Neuronal stem cell (in vitro differentiated cells): ENCODE results near the gene CLTC.
"Not testable (repeated sequence)": the region's sequence is repeated elsewhere in the genome, so short reads cannot be mapped to it uniquely, and the experiment has no call there.

Source experiments
- DNase-seq: peaks from one replicate; pipeline ENCODE4 v3.0.0-alpha.2; 2013; ENCODE audit warnings: low spot score
- H2AFZ ChIP-seq: one replicate; pipeline ENCODE4 v1.6.1; 2013; ENCODE audit warnings: mild to moderate bottlenecking, low read length, inconsistent platforms
- H2AK5ac ChIP-seq: 2 replicates; pipeline ENCODE4 v1.6.1; 2013; ENCODE audit warnings: low read depth, mild to moderate bottlenecking, inconsistent platforms, low read length, moderate library complexity, mixed read lengths
- H2BK120ac ChIP-seq: 2 replicates; pipeline ENCODE4 v1.6.1; 2013; ENCODE audit warnings: low read depth, mild to moderate bottlenecking, inconsistent platforms, low read length, moderate library complexity, mixed read lengths
- H2BK12ac ChIP-seq: one replicate; pipeline ENCODE4 v1.6.1; 2013; ENCODE audit warnings: low read length, inconsistent platforms
- H2BK15ac ChIP-seq: 2 replicates; pipeline ENCODE4 v1.6.1; 2013; ENCODE audit warnings: mild to moderate bottlenecking, low read length, inconsistent platforms, mixed read lengths
- H2BK5ac ChIP-seq: one replicate; pipeline ENCODE4 v1.6.1; 2013; ENCODE audit warnings: inconsistent platforms, mild to moderate bottlenecking, low read length, moderate library complexity
- H3K14ac ChIP-seq: one replicate; pipeline ENCODE4 v1.6.1; 2013; ENCODE audit warnings: low read length, inconsistent platforms
- H3K18ac ChIP-seq: 2 replicates; pipeline ENCODE4 v1.6.1; 2013; ENCODE audit warnings: low read length, inconsistent platforms
- H3K23ac ChIP-seq: 2 replicates; pipeline ENCODE4 v1.6.1; 2013; ENCODE audit warnings: low read depth, mild to moderate bottlenecking, mixed read lengths, low read length, inconsistent platforms; ENCODE audit not compliant: poor library complexity
- H3K27ac ChIP-seq: replicated peaks from 3 replicates; pipeline ENCODE4 v1.5.1; 2013; ENCODE audit warnings: low read length, inconsistent platforms
- H3K27me3 ChIP-seq, 3 experiments: 2 replicates each; pipeline ENCODE4 v1.6.1; 2013; ENCODE audit warnings: low read length in 3 of 3, mild to moderate bottlenecking in 2 of 3, inconsistent platforms in 1 of 3, low read depth in 1 of 3, mixed read lengths in 1 of 3, moderate library complexity in 1 of 3; ENCODE audit not compliant: control insufficient read depth in 3 of 3, insufficient read depth in 3 of 3
- H3K36me3 ChIP-seq, 2 donors: replicated peaks in 1 of 2; 2 replicates each; pipeline ENCODE4 v1.6.1; 2013; ENCODE audit warnings: low read length in 2 of 2; ENCODE audit not compliant: control insufficient read depth in 2 of 2, insufficient read depth in 2 of 2
- H3K4ac ChIP-seq: 2 replicates; pipeline ENCODE4 v1.6.1; 2013; ENCODE audit warnings: inconsistent platforms, mild to moderate bottlenecking, low read length, moderate library complexity
- H3K4me1 ChIP-seq, 2 donors: 1 replicate in 1 of 2; 2 replicates in 1 of 2; pipeline ENCODE4 v1.6.1; 2013; ENCODE audit warnings: low read length in 2 of 2, low read depth in 1 of 2; ENCODE audit not compliant: control insufficient read depth in 2 of 2, insufficient read depth in 1 of 2
- H3K4me2 ChIP-seq: one replicate; pipeline ENCODE4 v1.6.1; 2013; ENCODE audit warnings: mild to moderate bottlenecking, low read length, inconsistent platforms; ENCODE audit not compliant: insufficient read depth, poor library complexity, severe bottlenecking
- H3K4me3 ChIP-seq, 2 donors: 2 replicates each; pipeline ENCODE4 v1.5.1; 2013; ENCODE audit warnings: low read length in 2 of 2, mild to moderate bottlenecking in 2 of 2, inconsistent platforms in 1 of 2, moderate library complexity in 1 of 2
- H3K79me1 ChIP-seq: one replicate; pipeline ENCODE4 v1.6.1; 2013; ENCODE audit warnings: low read depth, mild to moderate bottlenecking, inconsistent platforms, low read length, moderate library complexity
- H3K9ac ChIP-seq: one replicate; pipeline ENCODE4 v1.6.1; 2013; ENCODE audit warnings: mild to moderate bottlenecking, low read depth, low read length, inconsistent platforms; ENCODE audit not compliant: poor library complexity
- H3K9me3 ChIP-seq, 2 donors: replicated peaks in 1 of 2; 2 replicates each; pipeline versions ENCODE3 to v1.6.1; 2013; ENCODE audit warnings: low read length in 2 of 2, mild to moderate bottlenecking in 2 of 2, inconsistent platforms in 1 of 2, low read depth in 1 of 2, mixed read lengths in 1 of 2, moderate library complexity in 1 of 2; ENCODE audit not compliant: control insufficient read depth in 2 of 2, insufficient read depth in 1 of 2
- H4K8ac ChIP-seq: one replicate; pipeline ENCODE4 v1.6.1; 2013; ENCODE audit warnings: low read depth, mild to moderate bottlenecking, inconsistent platforms, low read length, moderate library complexity
- H4K91ac ChIP-seq: one replicate; pipeline ENCODE4 v1.6.1; 2013; ENCODE audit warnings: low read length, low read depth, mild to moderate bottlenecking, inconsistent platforms; ENCODE audit not compliant: poor library complexity
- WGBS, 2 donors: extraction: QIAGEN DNeasy Blood & Tissue Kit; methylation state at CpG; one replicate each; pipeline ENCODE4 v1.1.7; 2013; ENCODE audit warnings: missing lambda C conversion rate in 2 of 2, mixed read lengths in 1 of 2; ENCODE audit not compliant: insufficient read length in 2 of 2, insufficient replicate concordance in 1 of 2; ENCODE audit errors: extremely low coverage in 2 of 2; 5-methylcytosine and 5-hydroxymethylcytosine counted together

CLTC gene

DNA sequence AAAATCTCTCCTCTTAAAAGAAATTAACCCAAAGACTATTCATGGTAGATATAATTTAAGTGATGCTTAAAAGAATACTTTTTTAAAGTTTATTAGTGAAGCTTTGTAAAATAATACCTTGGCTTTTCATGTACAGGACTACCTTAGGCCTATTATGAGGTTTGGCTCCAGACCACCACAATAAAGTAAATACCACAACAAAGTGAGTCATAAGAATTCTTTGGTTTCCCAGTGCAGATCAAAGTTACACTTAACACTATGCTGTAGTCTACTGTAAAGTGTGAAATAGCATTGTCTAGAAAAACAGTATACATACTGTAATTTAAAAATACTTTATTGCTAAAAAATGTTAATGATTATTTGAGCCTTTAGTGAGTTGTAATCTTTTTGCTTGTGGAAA, 31.7 kb downstream of the CLTC start:
- H4K8ac ChIP-seq: no peak overlapping the region
- H3K36me3 ChIP-seq: peaks cover 17 to 97% of the 10 kb centered on the region in 2 donors
- H3K23ac ChIP-seq: no peak overlapping the region
- no peak overlapping the region for H3K27ac ChIP-seq
- H2BK15ac ChIP-seq: no peak overlapping the region
- no peaks in the 10 kb centered on the region for H3K4me1 ChIP-seq
- no peak overlapping the region for H2BK12ac ChIP-seq
- H4K91ac ChIP-seq: no peak overlapping the region
- H3K18ac ChIP-seq: no peak overlapping the region
- H2AK5ac ChIP-seq: no peak overlapping the region
- H3K14ac ChIP-seq: no peak overlapping the region
- H3K9me3 ChIP-seq: peaks cover 3 to 21% of the 10 kb centered on the region in 2 donors
- H3K4ac ChIP-seq: no peak overlapping the region
- H3K79me1 ChIP-seq: no peaks in the 10 kb centered on the region
- no peak overlapping the region for H3K4me2 ChIP-seq
- H2BK120ac ChIP-seq: no peak overlapping the region
- H2AFZ ChIP-seq: no peak overlapping the region
- no peak overlapping the region for H2BK5ac ChIP-seq
- no peak for DNase-seq
- no peak overlapping the region for H3K9ac ChIP-seq
- H3K4me3 ChIP-seq: no peak overlapping the region
- H3K27me3 ChIP-seq: no peaks in the 10 kb centered on the region

DNA sequence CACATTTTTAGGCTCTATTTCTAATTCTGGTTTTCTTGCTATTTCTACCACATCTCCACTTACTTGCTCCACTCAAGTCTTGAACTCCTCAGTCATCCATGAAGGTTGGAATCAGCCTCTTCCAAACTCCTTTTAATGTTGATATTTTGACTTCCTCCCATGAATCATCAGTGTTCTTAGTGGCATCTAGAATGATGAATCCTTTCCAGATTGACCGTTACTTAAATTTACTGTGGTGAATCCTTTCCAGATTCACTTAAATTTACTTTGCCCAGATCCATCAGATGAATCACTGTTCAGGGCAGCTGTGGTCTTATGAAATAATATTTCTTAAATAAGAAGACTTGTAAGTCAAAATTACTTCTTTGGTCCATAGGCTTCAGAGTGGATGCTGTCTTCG, 32.4 kb downstream of the CLTC start:
- WGBS, 2 donors: no CpG with 5 or more reads among the region's 2 CpGs
- no peak overlapping the region for H4K8ac ChIP-seq
- H2BK15ac ChIP-seq: no peak overlapping the region
- H3K36me3 ChIP-seq: peaks cover 19 to 97% of the 10 kb centered on the region in 2 donors
- DNase-seq: no peak
- H2BK5ac ChIP-seq: no peak overlapping the region
- no peak overlapping the region for H2AK5ac ChIP-seq
- H3K23ac ChIP-seq: no peak overlapping the region
- H3K4me3 ChIP-seq: no peak overlapping the region
- H4K91ac ChIP-seq: no peak overlapping the region
- H3K14ac ChIP-seq: no peak overlapping the region
- peaks cover 3 to 21% of the 10 kb centered on the region in 2 donors for H3K9me3 ChIP-seq
- no peak overlapping the region for H2BK12ac ChIP-seq
- H2AFZ ChIP-seq: no peak overlapping the region
- no peak overlapping the region for H2BK120ac ChIP-seq
- no peak overlapping the region for H3K18ac ChIP-seq
- no peak overlapping the region for H3K27ac ChIP-seq
- no peak overlapping the region for H3K4ac ChIP-seq
- no peaks in the 10 kb centered on the region for H3K4me1 ChIP-seq
- H3K9ac ChIP-seq: no peak overlapping the region
- no peaks in the 10 kb centered on the region for H3K27me3 ChIP-seq
- H3K4me2 ChIP-seq: no peak overlapping the region
- H3K79me1 ChIP-seq: no peaks in the 10 kb centered on the region

DNA sequence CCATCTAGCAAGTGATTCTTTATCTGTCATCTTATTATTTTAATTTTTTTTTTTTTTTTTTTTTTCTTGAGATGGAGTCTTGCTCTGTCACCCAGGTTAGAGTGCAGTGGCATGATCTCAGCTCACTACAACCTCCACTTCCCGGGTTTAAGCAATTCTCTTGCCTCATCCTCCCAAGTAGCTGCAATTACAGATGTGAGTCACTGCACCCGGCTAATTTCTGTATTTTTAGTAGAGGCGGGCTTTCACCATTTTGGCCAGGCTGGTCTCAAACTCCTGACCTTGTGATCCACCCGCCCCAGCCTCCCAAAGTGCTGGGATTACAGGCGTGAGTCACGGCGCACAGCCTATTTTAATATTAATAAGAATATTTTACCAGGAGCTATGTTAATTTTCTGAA, 36.9 kb downstream of the CLTC start:
- H3K9ac ChIP-seq, H4K8ac ChIP-seq, H3K27me3 ChIP-seq, H3K4me3 ChIP-seq, H3K4ac ChIP-seq, DNase-seq, H3K14ac ChIP-seq, H2AFZ ChIP-seq, H3K4me1 ChIP-seq, H2AK5ac ChIP-seq, H3K79me1 ChIP-seq, H3K4me2 ChIP-seq, H2BK12ac ChIP-seq, H4K91ac ChIP-seq, H2BK15ac ChIP-seq, H3K27ac ChIP-seq, H3K18ac ChIP-seq, H3K23ac ChIP-seq, H2BK5ac ChIP-seq, H2BK120ac ChIP-seq: not testable (repeated sequence)
- Histone ChIP-seq H3K36me3 (peaks cover 20 to 97% of the 10 kb centered on the region in 2 donors), H3K9me3 (peaks cover 2 to 13% of the 10 kb centered on the region in 2 donors)
- no CpG with 5 or more reads among the region's 7 CpGs for WGBS, 2 donors

DNA sequence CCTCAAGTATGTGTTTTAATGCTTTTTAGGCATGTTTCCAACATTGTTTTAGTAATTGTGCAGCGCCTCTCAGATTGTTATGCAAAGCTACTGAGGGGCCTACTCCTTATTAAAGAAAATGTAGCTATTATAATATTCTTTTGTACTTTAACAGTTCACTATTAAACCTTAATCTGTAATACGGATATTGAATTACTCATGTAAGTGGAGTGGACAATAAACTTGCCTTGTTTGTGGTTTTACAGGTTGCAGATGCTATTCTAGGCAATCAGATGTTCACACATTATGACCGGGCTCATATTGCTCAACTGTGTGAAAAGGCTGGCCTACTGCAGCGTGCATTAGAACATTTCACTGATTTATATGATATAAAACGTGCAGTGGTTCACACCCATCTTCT, 46.5 kb downstream of the CLTC start:
- Histone ChIP-seq H3K9me3 (no peaks in the 10 kb centered on the region), H3K23ac (no peak overlapping the region), H3K4me2 (no peak overlapping the region), H2AFZ (no peak overlapping the region), H2BK5ac (no peak overlapping the region), H4K8ac (no peak overlapping the region), H3K9ac (no peak overlapping the region), H2BK120ac (no peak overlapping the region), H2AK5ac (no peak overlapping the region), H3K27me3 (no peaks in the 10 kb centered on the region), H3K4me3 (no peak overlapping the region), H3K36me3 (peaks cover 16 to 99% of the 10 kb centered on the region in 2 donors), H3K4ac (no peak overlapping the region), H3K79me1 (peaks cover 2% of the 10 kb centered on the region), H2BK15ac (no peak overlapping the region), H3K4me1 (no peaks in the 10 kb centered on the region), H4K91ac (no peak overlapping the region), H3K14ac (no peak overlapping the region), H3K18ac (no peak overlapping the region), H3K27ac (no peak overlapping the region), H2BK12ac (no peak overlapping the region)
- no CpG with 5 or more reads among the region's 5 CpGs for WGBS, 2 donors
- DNase-seq: no peak
